ENCODE data around the gene MAB21L3. TPM values are rescaled to one million over a fixed set of nuclear protein-coding genes. Genes with fewer than 3 reads are reported as not detected.

The MAB21L3 gene
- total RNA-seq, 1 experiment from 2014 or later, result not detected

DNA sequence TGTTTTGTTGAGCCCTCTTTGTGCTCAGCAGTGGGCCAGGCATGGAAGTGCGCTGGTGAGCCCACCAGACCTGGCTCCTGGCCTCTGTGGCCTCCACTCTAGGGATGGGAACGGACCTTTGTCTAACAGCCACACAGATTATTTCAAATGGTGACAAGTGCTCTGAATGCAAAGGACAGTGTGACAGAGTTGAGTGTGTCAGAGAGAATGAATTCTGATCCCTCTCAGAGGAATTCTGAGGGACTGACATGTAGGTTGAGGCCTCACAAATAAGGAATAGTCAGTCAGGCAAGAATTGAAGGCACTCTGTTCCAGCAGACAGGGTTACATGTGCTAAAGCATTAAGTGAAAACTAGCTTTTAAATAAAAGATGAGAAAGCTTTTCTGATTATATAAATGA, 11.3 kb upstream of the MAB21L3 start:
- DNase-seq (ENCODE audit: low read depth, low spot score), result no peak
- in situ Hi-C loops (cut with HindIII; ENCODE audit: low pct_unique_long_range_greater_than_20kb, low sequenced_read_pairs), result no loop called here

- no peak for DNase-seq (ENCODE audit: low read depth, low spot score)
- in situ Hi-C loops (cut with HindIII; ENCODE audit: low pct_unique_long_range_greater_than_20kb, low sequenced_read_pairs), result no loop called here
Observed at GRCh38 chr1:116104667-116105066, 6.5 kb upstream of the MAB21L3 start.

- in situ Hi-C loops (cut with HindIII; ENCODE audit: low pct_unique_long_range_greater_than_20kb, low sequenced_read_pairs), result no loop called here
Observed at GRCh38 chr1:116105996-116106395, 5.2 kb upstream of the MAB21L3 start.

GRCh38 chr1:116106646-116107045, 4.6 kb upstream of the MAB21L3 start:
- in situ Hi-C loops (cut with HindIII; ENCODE audit: low pct_unique_long_range_greater_than_20kb, low sequenced_read_pairs), result no loop called here
- no peak for DNase-seq (ENCODE audit: low read depth, low spot score)

More at GRCh38 chr1:116105996-116106395, 5.2 kb upstream of the MAB21L3 start:
- DNase-seq (ENCODE audit: low read depth, low spot score), result no peak

GRCh38 chr1:116107371-116107770, 3.8 kb upstream of the MAB21L3 start:
- in situ Hi-C loops (cut with HindIII; ENCODE audit: low pct_unique_long_range_greater_than_20kb, low sequenced_read_pairs), result no loop called here
- DNase-seq (ENCODE audit: low read depth, low spot score), result no peak

- in situ Hi-C loops (cut with HindIII; ENCODE audit: low pct_unique_long_range_greater_than_20kb, low sequenced_read_pairs), result no loop called here
- no peak for DNase-seq (ENCODE audit: low read depth, low spot score)
Observed at GRCh38 chr1:116111524-116112021, 374 bp downstream of the MAB21L3 start.

- in situ Hi-C loops (cut with HindIII; ENCODE audit: low pct_unique_long_range_greater_than_20kb, low sequenced_read_pairs), result no loop called here
- DNase-seq (ENCODE audit: low read depth, low spot score), result no peak
Observed at GRCh38 chr1:116112388-116113140, 1.4 kb downstream of the MAB21L3 start.

DNA sequence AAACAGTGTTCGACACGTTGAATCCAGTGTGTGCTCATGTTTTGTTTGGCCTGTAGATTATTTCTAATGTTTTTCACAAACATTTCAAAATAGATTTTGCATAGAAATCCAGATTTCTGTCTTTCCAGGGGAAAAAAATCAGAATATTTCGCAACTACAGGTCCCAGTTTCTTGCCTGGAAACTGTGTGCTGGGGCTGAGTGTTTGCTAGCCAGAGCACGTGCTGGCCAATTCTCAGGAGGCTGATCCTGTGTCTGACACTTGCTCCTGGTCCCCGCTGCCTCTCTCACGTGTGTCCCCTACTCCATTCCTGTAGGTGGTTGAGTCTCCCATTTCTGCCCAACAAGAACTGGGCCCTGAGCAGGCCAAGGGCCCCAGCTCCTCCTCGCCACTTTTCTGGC, 2.4 kb downstream of the MAB21L3 start:
- in situ Hi-C loops (cut with HindIII; ENCODE audit: low pct_unique_long_range_greater_than_20kb, low sequenced_read_pairs), result no loop called here
- no peak for DNase-seq (ENCODE audit: low read depth, low spot score)

DNA sequence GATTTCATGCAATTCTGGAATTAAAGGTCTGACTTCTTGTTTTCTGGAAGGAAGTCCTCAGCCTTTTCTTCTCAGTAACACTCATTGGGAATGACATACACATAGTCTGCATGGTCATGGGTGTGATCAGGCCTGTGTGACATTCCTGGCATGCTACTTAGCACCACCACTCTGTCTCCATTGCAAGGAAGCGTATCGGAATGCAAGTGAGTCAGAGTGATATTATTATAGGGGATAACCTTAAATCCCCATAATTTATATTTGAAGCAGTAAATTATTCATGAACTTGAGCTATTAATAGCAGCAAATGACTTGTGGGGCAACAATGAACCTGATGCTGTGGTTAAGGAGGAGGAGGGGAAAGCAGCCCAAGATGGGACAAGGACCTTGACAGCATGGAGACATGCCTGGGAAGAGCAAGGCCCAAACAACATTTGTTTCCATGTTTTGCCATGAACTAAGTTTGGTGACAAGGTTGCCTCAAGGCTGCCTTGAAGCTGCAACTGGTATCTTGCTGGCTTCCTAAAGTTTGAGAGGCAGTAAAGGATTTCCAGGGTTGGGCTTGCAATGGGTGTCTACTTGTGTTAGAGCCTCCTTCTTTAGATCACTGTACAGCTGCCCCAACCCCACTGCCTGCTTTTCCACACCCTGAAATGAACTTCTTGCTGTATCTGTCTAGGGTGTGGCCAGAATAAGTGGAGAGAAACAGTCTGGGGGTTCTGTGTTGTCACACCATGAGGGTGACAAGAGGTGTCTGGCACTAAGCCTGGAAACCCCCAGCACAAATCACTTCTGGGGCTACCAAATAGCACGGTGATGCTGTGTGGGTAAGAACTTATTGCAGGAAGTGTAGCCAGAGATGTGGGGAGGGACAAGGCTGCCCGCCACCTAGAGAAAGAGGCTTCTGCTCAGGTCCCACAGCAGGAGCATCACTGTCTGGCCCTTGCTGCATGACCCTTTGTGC, 4.6 kb downstream of the MAB21L3 start:
- in situ Hi-C loops (cut with HindIII; ENCODE audit: low pct_unique_long_range_greater_than_20kb, low sequenced_read_pairs), result no loop called here
- DNase-seq (ENCODE audit: low read depth, low spot score), result no peak

DNA sequence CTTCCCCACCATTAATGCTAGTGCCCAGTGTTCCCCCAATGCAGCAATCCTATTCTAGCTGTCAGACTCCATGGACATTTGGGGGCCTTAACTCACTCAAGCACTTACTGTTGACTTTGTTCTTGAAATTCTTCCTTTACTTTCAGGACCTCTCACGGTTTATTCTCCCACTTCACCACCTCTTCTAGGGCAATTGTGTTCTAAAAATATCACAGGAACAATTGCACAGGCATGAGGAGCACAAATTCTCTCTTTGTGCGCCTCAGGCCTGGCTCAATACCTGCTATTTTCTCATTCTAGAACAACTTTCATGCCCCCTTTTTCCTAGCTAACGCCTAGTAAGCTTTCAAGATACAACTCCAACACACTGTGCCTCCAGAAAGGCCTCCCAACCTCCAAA, 7.3 kb downstream of the MAB21L3 start:
- in situ Hi-C loops (cut with HindIII; ENCODE audit: low pct_unique_long_range_greater_than_20kb, low sequenced_read_pairs), result no loop called here
- DNase-seq (ENCODE audit: low read depth, low spot score), result no peak

- in situ Hi-C loops (cut with HindIII; ENCODE audit: low pct_unique_long_range_greater_than_20kb, low sequenced_read_pairs), result no loop called here
- DNase-seq (ENCODE audit: low read depth, low spot score), result no peak
Observed at GRCh38 chr1:116119876-116120275, 8.7 kb downstream of the MAB21L3 start.

GRCh38 chr1:116122955-116123757, 12.0 kb downstream of the MAB21L3 start:
- DNase-seq (ENCODE audit: low read depth, low spot score), result peak; percentile 10
- in situ Hi-C loops (cut with HindIII; ENCODE audit: low pct_unique_long_range_greater_than_20kb, low sequenced_read_pairs), result no loop called here

DNA sequence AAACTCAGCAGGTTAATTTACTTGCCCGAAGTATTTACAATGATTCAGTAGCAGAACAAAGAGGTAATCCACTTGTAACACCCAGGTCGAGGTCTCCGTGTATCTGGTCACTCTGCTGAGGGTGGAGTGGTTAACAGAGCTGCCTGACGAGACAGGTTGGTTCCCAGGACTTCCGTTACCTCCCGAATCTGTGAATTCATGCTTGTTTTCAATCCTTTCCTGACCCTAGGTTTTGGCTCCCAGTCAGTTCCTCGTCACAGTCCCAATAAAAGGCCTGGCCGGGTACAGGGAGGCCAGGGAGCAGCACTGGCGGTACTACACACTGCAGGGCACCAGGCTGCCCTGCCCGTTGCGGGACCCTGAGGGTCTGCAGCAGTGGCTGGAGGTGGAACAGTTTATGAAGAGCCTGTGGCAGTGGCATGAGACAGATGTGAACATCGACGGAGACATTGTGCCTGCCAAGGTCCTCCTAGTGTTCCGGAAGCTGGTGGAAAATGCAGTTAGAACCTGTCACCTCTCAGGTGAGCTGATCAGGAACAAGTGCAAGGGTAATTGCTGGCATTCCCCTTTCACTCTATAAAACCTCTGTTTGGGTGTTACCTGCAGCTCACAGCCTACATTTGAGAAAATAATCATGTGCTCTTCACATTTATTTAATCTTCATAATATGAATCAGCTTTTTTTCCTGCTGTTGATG, 12.8 kb downstream of the MAB21L3 start:
- DNase-seq (ENCODE audit: low read depth, low spot score), result no peak
- in situ Hi-C loops (cut with HindIII; ENCODE audit: low pct_unique_long_range_greater_than_20kb, low sequenced_read_pairs), result no loop called here

- DNase-seq (ENCODE audit: low read depth, low spot score), result no peak
- in situ Hi-C loops (cut with HindIII; ENCODE audit: low pct_unique_long_range_greater_than_20kb, low sequenced_read_pairs), result no loop called here
Observed at GRCh38 chr1:116125758-116126157, 14.6 kb downstream of the MAB21L3 start.

GRCh38 chr1:116126281-116126680, 15.1 kb downstream of the MAB21L3 start:
- DNase-seq (ENCODE audit: low read depth, low spot score), result no peak
- in situ Hi-C loops (cut with HindIII; ENCODE audit: low pct_unique_long_range_greater_than_20kb, low sequenced_read_pairs), result no loop called here

- DNase-seq (ENCODE audit: low read depth, low spot score), result no peak
- in situ Hi-C loops (cut with HindIII; ENCODE audit: low pct_unique_long_range_greater_than_20kb, low sequenced_read_pairs), result no loop called here
Observed at GRCh38 chr1:116127123-116127847, 16.1 kb downstream of the MAB21L3 start.

All from SK-MEL-5 (cell line).